ENCODE results near the gene CD7.
A peak's percentile ranks its signal among the peaks of the same experiment; 100 is the strongest.

Gene CD7

GRCh38 chr17:82331345-82331939, 14.0 kb upstream of the CD7 start:
- intact Hi-C loops (cut with DNase I) = no loop called here

GRCh38 chr17:82330322-82331239, 13.2 kb upstream of the CD7 start:
- DNase-seq = peak in 21 of 42 donors; percentile 17 to 61 (median 41)

More at GRCh38 chr17:82331345-82331939, 14.0 kb upstream of the CD7 start:
- no peak for DNase-seq

GRCh38 chr17:82329683-82330321, 12.4 kb upstream of the CD7 start:
- DNase-seq = no peak
- intact Hi-C loops (cut with DNase I) = no loop called here

More at GRCh38 chr17:82330322-82331239, 13.2 kb upstream of the CD7 start:
- intact Hi-C loops (cut with DNase I) = no loop called here

GRCh38 chr17:82328994-82329507, 11.6 kb upstream of the CD7 start:
- intact Hi-C loops (cut with DNase I) = no loop called here
- DNase-seq = no peak

- no peak for DNase-seq
- intact Hi-C loops (cut with DNase I) = no loop called here
These were observed 11.0 kb upstream of the CD7 start for GRCh38 chr17:82328141-82328993.

GRCh38 chr17:82327757-82328140, 10.3 kb upstream of the CD7 start:
- DNase-seq = no peak
- intact Hi-C loops (cut with DNase I) = no loop called here

GRCh38 chr17:82327289-82327688, 9.9 kb upstream of the CD7 start:
- intact Hi-C loops (cut with DNase I) = no loop called here
- DNase-seq = no peak

- DNase-seq = no peak
- intact Hi-C loops (cut with DNase I) = no loop called here
These were observed 8.1 kb upstream of the CD7 start for GRCh38 chr17:82325286-82326180.

GRCh38 chr17:82324566-82325285, 7.3 kb upstream of the CD7 start:
- no peak for DNase-seq
- intact Hi-C loops (cut with DNase I) = loop anchor here (5.0 kb wide), 1 partner anchor 87 kb away; no protein-coding TSS in a partner anchor

GRCh38 chr17:82323514-82324234, 6.3 kb upstream of the CD7 start:
- intact Hi-C loops (cut with DNase I) = loop anchor here (5.0 kb wide), 1 partner anchor 86 kb away; no protein-coding TSS in a partner anchor
- DNase-seq = no peak

GRCh38 chr17:82322526-82323453, 5.4 kb upstream of the CD7 start:
- intact Hi-C loops (cut with DNase I) = loop anchor here (5.0 kb wide), 1 partner anchor 85 kb away; no protein-coding TSS in a partner anchor
- no peak for DNase-seq

GRCh38 chr17:82321947-82322466, 4.6 kb upstream of the CD7 start:
- DNase-seq = no peak
- intact Hi-C loops (cut with DNase I) = loop anchor here (5.0 kb wide), 1 partner anchor 85 kb away; no protein-coding TSS in a partner anchor

- peak in 18 of 42 donors; percentile 10 to 67 (median 46) for DNase-seq
- intact Hi-C loops (cut with DNase I) = loop anchor here (5.0 kb wide), 1 partner anchor 84 kb away; no protein-coding TSS in a partner anchor
These were observed 3.8 kb upstream of the CD7 start for GRCh38 chr17:82320956-82321927.

Data from head of caudate nucleus (tissue), 42 donors.